KBM-7 (cell line): Measurements from ENCODE around the gene ZBTB8OS.
"Not testable (repeated sequence)": the region's sequence is repeated elsewhere in the genome, so short reads cannot be mapped to it uniquely, and the experiment has no call there.

ENCODE experiments used
- DNase-seq: peaks from one replicate; pipeline ENCODE4 v3.0.0-alpha.2; 2015
- in situ Hi-C: fragments of 300-500 bp; cut with MboI; formaldehyde crosslinking; loops from 2 replicates; pipeline ENCODE4 v1.14.3; 2020; ENCODE audit warnings: low sequenced_read_pairs, low pct_unique_long_range_greater_than_20kb, mixed read lengths

The ZBTB8OS gene

GRCh38 chr1:32650248-32650751 is at the start of gene ZBTB8OS:
TSS of gene ZBTB8OS (minus strand) at chr1:32650550. CDS start at chr1:32650529, 21 bp downstream.
- in situ Hi-C loops: no loop called here
- DNase-seq: peak; percentile 97

- DNase-seq, in situ Hi-C loops: not testable (repeated sequence)
These were observed 46.6 kb upstream of the ZBTB8OS start for GRCh38 chr1:32696996-32697395.

GRCh38 chr1:32696041-32696440 is 45.7 kb upstream of the ZBTB8OS start:
- in situ Hi-C loops: no loop called here
- DNase-seq: no peak

DNA sequence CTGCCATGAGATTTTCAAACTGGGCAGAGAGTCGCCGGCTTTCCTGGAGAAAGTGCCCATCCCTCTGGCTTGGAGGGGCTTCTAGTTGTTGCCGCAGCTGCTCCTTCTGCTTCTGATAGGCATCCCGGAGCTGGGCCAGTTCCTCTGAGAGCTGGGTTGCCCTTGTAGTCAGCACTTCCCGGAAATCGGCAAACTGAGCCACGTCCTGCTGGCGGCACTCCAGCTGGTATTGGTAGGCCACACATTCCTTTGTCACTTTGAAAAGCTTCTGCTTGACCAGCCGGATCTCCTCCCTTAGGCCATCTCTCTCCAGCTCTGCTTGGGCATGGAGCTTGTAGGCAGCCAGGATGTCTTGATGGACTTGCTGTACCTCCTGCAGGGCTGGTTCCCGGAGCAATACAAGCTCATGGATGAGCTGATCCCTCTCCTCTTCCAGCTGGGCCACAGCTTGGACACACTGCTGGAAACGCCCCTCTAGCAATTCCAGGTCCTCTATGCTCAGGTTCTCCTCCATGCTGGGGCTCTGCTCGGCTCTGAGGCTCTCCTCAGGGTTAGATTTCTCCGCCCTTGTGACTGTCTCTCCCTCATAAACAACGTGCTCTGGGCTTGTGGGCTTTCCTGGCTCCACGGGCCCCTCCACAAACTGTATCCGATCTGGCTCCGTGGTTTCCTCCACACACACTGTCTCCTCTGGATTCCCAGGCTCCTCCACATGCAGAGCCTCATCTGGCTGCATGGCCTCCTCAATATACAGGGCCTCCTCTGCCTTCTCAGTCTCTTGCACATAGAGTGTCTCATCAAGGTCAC is 45.0 kb upstream of the ZBTB8OS start:
- in situ Hi-C loops: no loop called here
- DNase-seq: peak; percentile 68

GRCh38 chr1:32693455-32694174 is 43.3 kb upstream of the ZBTB8OS start:
- in situ Hi-C loops: no loop called here
- no peak for DNase-seq

DNA sequence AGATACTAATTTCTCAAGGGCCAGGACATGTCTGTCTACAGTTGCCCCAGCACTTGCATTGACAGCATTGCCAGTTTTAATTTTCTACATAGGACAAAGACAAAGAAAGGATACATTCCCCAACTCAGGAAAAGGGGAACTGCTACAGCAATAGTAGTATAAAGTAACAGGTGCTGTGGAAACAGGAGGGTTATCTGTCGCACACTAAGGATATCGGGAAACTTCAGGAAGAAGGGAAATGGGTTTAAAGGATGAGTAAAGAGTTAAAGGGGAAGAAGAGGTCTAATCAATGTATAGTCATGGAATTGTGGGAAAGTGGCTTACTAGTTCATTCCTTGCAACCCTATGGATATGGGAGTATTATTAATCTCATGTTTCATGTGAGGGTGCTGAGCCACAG is 36.0 kb upstream of the ZBTB8OS start:
- in situ Hi-C loops: no loop called here
- no peak for DNase-seq

- in situ Hi-C loops: no loop called here
- no peak for DNase-seq
These were observed 35.1 kb upstream of the ZBTB8OS start for GRCh38 chr1:32685498-32685897.

- in situ Hi-C loops: no loop called here
- no peak for DNase-seq
These were observed 33.9 kb upstream of the ZBTB8OS start for GRCh38 chr1:32684167-32684811.

DNA sequence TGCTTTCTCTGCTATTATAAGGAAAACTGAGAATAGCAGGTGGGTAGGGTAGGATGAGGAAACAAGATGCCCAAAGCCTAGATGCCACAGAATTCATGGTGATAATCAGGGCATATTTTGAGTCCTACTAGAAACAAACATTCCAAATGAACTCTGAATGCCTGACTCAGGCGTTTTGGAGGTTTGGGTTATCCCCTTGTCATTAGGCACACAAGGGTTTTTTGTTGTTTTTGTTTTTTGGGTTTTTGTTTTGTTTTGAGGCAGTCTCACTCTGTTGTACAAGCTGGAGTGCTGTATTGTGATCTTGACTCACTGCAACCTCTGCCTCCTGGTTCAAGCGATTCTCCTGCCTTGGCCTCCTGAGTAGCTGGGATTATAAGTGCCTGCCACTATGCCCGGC is 33.0 kb upstream of the ZBTB8OS start:
- DNase-seq: no peak
- in situ Hi-C loops: no loop called here

- DNase-seq: no peak
- in situ Hi-C loops: no loop called here
These were observed 31.6 kb upstream of the ZBTB8OS start for GRCh38 chr1:32681999-32682398.

DNA sequence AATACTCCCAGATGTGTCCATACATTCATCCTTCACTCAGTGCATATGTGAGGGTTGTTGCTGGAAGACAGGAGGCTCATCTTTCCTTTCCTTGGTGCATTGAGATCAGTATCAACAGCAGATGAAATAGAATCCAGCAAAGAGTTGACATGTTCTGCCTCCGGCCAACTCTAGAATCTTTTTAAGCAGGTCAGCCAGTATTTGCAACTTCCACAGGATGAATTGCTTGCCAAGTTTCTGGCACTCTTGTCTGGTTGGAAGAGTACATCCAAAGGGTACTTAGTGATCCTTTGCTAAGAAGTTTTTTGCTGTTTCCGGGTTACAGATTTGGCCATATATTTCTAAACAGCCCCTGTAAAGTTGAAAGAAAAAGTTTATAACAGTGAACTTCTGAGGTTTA is 31.2 kb upstream of the ZBTB8OS start:
- in situ Hi-C loops: no loop called here

DNA sequence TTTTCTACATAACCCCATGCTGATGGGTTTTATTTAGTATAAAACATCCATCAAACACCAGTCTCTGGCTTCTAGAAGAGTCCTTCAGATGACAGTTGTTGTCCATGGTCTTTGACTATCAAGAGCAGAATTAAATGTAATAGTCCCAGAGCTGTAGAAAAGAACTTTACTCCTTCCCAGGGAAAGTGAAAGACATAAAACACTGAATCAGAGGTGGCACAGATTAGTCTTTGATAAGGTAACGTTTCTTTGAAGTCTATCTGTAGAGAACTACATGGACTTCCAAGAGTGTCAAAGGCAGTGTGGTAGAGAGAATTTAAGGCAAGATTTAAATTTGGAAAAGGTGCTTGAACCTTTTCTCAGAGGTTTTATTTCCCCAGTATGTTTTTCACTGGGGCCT is 30.3 kb upstream of the ZBTB8OS start:
- no peak for DNase-seq
- in situ Hi-C loops: no loop called here

More for the DNA sequence above, 31.2 kb upstream of the ZBTB8OS start:
- no peak for DNase-seq

DNA sequence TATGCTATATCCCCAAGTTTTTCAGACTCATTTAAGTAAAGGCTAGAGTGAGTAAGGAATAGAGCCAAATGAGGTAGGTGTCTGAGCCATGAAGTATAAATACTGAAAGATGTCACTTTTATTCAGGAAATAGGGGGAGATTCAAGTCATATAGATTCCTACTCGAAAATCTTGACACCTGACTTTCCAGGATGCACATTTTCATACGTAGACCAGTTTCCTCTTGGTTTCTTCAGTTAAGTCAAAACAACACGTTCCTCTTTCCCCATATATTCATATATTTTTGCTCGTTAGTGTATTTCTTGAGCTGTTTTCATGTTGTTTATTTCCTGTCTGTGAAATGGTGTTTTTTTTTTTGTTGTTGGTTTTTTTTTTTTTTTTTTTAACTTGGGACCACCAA is 29.6 kb upstream of the ZBTB8OS start:
- DNase-seq, in situ Hi-C loops: not testable (repeated sequence)

GRCh38 chr1:32676945-32677344 is 26.6 kb upstream of the ZBTB8OS start:
- no peak for DNase-seq
- in situ Hi-C loops: no loop called here

DNA sequence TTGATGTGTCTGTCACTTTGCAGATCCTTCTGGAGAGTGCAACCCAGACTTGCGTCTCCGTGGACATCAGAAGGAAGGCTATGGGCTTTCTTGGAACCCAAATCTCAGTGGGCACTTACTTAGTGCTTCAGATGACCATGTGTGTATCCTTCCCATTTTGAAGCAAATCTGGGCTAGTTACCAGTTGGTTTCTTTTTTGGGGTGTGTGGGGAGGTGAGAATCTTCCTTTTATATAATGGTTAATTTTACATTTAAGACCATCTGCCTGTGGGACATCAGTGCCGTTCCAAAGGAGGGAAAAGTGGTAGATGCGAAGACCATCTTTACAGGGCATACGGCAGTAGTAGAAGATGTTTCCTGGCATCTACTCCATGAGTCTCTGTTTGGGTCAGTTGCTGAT is 18.4 kb upstream of the ZBTB8OS start:
- DNase-seq, in situ Hi-C loops: not testable (repeated sequence)

DNA sequence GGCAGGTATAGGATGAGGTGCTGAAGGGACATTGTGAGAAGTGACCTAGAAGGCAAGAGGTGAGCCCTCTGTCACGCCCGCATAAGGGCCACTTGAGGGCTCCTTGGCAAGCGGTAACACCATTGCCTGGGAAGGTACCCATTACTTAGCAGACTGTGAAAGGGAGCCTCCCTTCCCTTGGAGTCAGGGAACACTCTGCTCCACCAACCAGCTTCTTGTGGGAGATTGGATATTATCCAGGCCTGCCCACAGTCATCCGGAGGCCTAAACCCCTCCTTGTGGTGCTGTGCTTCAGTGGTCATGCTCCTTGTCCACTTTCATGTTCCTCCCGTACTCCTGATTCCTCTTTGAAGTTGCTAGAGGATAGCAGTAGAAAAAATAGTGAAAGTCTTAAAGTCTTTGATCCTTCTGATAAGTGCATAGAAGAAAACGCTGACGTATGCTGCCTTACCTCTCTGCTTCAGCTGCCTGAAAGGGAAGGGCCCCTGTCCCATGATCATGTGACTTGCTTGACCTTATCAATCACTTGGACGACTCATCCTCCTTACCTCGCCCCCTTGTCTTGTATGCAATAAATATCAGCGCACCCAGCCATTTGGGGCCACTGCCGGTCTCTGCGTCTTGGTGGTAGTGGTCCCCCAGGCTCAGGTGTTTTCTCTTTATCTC is 16.7 kb upstream of the ZBTB8OS start:
- DNase-seq: no peak
- in situ Hi-C loops: no loop called here

- DNase-seq: no peak
- in situ Hi-C loops: no loop called here
These were observed 15.6 kb upstream of the ZBTB8OS start for GRCh38 chr1:32665915-32666314.

- in situ Hi-C loops: no loop called here
- no peak for DNase-seq
These were observed 9.2 kb upstream of the ZBTB8OS start for GRCh38 chr1:32659581-32659980.

DNA sequence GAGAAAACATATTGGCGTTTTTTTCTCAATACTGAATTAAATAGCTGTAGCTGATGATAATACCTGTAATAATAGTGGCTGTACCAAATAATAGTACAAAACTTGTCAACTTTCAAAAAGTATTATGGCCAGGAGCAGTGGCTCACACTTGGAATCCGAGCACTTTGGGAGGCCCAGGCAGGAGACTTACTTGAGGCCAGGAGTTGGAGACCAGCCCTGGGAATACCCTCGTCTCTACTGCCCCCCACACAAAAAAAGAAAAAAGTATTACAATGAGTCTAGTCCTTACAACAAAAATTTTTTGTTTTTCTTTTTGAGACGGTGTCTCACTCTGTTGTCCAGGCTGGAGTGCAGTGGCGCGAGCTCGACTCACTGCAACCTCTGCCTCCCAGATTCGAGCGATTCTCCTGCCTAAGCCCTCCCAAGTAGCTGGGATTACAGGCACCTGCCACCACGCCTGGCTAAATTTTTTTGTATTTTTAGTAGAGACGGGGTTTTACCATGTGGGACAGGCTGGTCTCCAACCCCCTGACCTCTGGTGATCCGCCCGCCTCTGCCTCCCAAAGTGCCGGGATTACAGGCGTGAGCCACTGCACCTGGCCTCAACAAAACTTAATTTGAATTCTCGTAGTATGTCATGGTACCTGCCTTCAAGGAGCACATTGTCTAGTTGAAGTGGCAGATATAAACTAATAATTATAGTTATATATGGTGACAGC is 2.1 kb upstream of the ZBTB8OS start:
- no peak for DNase-seq
- in situ Hi-C loops: no loop called here
